LNCAP (cell line): ENCODE data around the gene ENGASE.

ENCODE experiments used
- CTCF ChIP-seq: fragments of 450-650 bp; IDR thresholded peaks from 2 replicates; pipeline ENCODE4 v1.5.1; 2017; ENCODE audit warnings: mild to moderate bottlenecking

ENGASE gene

GRCh38 chr17:79113699-79114457 is 39.3 kb downstream of the ENGASE start:
- no peak for TF ChIP-seq CTCF

DNA sequence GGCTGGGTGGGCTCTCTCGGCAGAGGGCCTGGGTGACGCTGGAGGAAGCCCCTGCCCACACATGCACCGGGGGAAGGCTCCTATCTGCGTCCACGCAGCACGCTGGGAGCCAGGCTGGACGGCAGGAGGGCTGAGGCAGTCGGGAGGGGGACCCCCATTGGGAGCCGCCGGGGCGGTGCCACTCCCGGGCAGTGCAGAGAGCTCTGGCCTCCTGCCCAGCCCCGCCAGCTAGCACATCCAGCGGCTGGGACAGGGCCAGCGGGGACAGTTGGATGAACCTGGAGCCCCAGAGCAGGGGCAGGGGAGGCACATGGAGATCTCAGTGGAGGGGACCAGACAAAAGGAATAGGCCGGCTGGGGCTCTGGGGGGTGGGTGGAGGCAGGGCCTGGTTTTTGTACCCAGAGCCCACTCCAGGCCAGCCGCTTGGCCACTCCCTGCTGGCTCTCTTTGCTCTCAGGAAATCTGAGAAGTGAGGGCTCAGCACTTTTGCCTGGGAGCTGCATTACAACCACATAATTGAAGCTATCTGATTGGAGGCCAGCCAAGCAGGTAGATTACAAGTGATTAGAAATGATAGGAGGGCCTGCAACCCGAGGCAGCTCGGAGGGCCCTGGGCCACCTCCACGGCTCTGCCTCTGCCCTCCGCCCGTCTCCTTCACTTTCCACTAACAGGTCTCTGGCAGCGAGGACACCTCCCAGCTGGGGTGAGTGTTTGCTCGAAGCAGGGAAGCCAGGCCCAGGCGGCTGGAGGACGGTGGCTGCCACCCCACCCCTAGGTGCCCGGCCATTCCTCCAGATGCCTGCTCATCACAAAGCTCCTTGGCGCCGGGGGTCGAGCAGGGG is 40.1 kb downstream of the ENGASE start:
- TF ChIP-seq CTCF, result no peak

DNA sequence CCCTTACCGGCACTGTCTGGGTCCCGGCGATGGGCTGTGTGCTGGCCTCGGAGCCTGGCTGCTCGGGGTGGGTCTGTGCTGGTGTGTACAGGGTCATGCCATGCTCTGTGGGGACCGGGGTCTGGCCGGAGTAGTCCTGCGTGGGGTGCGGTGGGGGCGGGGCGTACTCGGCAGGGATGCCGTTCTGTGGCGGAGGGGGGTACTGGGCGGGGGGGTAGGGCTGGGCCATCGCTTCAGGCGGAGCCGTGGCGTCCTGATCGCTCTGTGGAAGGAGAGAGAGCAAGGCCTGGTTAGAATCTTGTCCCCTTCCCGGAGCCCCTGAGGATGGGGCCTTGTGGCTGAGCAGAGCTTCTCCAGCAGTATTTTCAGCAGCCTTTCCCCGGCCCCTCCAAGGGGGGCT is 40.9 kb downstream of the ENGASE start:
- TF ChIP-seq CTCF, result no peak

DNA sequence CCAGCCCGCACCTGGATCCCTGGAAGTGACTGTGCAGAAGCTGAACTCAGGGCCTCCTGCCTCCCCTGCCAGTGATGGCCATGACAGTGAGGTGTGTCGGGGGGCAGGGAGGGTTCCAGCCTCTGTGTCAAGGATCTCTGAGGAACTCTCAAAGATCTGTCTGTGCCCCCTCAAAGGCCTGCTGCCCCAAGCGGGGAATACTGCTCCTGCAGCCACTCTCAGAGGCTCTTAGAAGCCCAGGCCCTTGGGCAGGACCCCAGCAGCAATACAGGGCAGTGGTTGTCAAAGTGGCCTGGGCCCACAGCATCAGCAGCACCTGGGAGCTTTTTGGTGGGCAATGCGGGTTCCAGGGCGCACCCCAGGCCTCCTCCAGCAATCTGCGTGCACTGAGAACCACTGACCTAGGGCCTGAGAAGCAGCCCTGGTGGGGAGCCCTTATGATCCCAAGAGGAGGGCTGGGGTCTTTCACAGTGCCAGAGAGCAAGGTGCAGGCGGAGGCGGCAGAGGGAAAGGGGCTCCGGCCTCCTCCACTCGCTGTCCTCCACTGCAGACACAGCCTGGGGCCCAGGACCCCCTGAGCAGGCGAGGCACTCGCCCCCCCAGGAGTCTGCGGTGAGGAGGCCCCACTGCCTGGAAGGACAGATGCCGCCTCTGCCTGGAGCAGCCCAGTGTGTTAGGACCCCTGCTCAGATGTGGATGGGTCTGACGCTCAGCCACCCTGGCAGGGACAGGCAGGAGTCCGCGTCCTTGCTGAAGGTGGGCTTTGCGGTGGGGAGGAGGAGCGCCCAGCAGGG is 42.1 kb downstream of the ENGASE start:
- no peak for TF ChIP-seq CTCF

- no peak for TF ChIP-seq CTCF
Observed at GRCh38 chr17:79117905-79118487, 43.4 kb downstream of the ENGASE start.

- no peak for TF ChIP-seq CTCF
Observed at GRCh38 chr17:79118924-79119323, 44.3 kb downstream of the ENGASE start.

- no peak for TF ChIP-seq CTCF
Observed at GRCh38 chr17:79120259-79120658, 45.6 kb downstream of the ENGASE start.
